GM12873 (cell line): ENCODE results near the gene ZC3HAV1.

Experiments used
- TF ChIP-seq, protein P1 (sequence below): IDR thresholded peaks from 2 replicates; pipeline ENCODE4 v1.5.1; 2012; ENCODE audit warnings: low read depth, mild to moderate bottlenecking, moderate library complexity, low read length, control low read depth; ENCODE audit not compliant: insufficient read depth; ENCODE audit errors: missing control alignments

The ZC3HAV1 gene

DNA sequence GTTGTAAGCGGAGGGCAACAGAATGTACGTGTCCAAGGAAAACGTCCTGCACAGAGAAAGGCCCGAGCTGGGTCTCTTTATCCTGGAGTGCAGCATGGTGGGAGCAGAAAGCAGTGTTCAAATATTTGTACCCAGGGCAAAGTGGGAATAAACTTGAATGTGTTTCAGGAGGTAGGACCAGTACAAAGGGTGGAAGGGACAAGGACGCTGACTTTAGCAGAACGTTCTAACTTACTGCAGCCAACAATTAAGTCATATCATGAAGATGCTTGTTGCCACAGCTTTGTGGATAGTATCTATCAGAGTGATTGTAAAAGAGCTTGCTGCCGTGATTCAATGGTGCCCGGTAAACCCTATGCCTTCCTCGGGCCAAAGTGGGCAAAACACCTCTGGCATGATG, 43.2 kb downstream of the ZC3HAV1 start:
- TF ChIP-seq, protein P1, sequence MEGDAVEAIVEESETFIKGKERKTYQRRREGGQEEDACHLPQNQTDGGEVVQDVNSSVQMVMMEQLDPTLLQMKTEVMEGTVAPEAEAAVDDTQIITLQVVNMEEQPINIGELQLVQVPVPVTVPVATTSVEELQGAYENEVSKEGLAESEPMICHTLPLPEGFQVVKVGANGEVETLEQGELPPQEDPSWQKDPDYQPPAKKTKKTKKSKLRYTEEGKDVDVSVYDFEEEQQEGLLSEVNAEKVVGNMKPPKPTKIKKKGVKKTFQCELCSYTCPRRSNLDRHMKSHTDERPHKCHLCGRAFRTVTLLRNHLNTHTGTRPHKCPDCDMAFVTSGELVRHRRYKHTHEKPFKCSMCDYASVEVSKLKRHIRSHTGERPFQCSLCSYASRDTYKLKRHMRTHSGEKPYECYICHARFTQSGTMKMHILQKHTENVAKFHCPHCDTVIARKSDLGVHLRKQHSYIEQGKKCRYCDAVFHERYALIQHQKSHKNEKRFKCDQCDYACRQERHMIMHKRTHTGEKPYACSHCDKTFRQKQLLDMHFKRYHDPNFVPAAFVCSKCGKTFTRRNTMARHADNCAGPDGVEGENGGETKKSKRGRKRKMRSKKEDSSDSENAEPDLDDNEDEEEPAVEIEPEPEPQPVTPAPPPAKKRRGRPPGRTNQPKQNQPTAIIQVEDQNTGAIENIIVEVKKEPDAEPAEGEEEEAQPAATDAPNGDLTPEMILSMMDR = no peak

DNA sequence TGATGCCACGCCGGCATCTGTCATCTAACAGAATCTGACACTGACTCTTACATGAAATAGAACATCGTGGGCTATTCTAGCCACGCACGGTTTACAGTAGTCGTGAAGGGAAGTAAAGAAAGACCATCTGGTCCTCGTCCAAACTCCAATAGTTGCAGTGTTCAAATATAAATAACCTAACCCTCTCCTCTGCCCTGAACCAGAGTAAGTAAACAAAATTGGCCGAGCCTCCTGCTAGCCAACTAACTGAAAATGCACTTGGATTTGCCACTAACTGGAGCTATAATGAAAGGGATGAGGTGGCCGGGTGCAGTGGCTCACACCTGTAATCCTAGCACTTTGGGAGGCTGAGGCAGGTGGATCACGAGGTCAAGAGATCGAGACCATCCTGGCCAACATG, 44.2 kb downstream of the ZC3HAV1 start:
- TF ChIP-seq, protein P1 = no peak

DNA sequence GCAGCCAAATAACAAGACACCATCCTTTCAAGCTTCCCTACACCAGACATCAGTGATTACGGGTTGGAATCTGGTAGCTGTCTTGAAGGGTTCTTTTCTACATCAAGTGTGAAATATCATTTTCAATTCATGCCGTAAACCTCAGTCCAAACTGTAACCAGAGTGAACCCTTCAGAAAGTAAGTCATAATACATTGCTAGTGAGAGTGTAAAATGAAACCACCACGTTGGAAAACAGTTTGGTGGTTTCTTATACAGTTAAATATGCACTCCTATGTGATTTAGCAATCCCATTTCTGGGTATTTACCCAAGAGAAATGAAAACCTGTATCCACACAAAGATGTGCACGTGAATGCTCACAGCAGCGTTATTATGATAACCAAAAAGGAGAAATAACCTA, 48.1 kb downstream of the ZC3HAV1 start:
- TF ChIP-seq, protein P1 = no peak

DNA sequence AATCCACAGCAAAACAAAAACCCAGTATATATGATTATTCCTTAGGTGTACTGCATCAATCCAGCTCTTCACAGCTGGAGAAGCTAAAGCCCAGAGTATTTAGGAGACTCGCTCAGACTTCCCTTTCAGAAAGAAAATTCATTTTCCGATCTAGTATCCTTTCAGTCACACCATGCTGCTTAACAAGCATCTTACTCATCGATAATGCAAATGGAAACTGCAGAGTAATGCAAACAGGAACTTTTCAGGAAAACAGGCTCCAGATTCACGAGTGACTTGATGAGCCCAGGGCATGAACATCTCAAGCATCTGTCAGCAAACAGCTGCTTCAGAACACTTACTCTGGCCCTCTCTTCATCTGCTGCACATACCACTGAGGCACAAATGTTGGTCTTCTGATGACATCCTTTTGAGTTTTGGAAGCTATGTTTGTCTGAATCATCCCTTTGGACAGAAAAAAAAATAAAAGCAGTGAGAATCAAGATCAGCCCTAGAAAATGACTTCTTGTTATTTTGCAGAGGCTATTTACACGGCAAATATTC, 48.8 kb downstream of the ZC3HAV1 start:
- TF ChIP-seq, protein P1 = no peak

DNA sequence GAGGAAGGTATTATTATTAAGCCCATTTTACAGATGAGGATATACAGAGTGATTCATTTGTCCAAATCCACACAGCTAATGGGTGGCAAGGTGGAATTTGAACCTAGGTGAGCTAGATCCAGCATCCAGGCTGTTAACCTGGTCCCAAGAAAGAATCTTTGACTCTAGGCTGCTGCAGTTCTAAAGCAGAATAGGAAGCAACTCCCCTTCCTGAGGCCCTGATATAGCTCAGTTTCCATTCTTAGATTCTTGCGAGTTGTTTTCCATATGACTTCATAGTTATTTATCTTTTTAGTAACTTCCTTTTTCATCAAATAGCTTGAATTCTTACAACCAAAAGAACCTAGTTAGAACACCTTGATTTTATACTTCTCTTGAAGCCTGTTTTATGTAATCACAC, 49.6 kb downstream of the ZC3HAV1 start:
- TF ChIP-seq, protein P1 = no peak

DNA sequence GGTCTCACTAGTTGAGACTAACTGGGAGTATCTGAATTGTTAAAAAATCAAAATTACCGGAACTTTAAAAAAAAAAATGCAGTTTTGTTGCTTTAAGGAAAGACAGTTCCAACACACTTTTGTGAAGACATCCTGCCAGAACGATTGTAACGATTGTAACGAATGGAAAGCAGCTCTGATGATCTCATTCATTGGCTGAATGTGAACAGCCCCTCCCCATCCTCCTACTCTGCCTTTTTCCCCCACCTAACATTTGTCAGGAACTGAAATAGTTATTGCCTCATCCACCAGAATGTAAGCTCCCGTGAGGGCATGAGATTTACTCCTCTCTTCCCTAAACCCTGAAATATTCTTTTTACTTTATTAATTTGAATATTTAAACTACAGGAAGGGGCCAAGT, 50.6 kb downstream of the ZC3HAV1 start:
- TF ChIP-seq, protein P1 = no peak

DNA sequence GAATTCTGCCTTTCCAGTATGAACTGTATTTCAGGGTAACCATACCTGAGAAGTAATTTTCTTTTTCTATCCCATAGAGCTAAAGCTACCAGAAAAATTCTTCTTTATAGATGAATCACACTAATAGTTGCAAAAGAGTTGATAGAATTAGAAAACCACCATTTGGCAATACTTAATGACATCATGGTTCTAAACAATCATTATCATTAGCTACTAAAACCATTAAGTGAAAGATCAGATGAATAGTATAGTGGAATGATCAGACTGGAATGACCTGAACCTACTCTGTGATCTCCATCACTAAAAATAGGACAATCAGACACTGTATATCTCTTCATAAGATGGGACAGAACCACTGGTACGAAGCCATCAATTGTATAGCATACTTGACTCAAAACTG, 53.8 kb downstream of the ZC3HAV1 start:
- TF ChIP-seq, protein P1 = no peak
